COR-L47 (cell line): ENCODE data around the gene MPP3.
"Not testable (repeated sequence)": the region's sequence is repeated elsewhere in the genome, so short reads cannot be mapped to it uniquely, and the experiment has no call there.

Experiments
- DNase-seq: peaks from one replicate; lab custom pipeline; 2025; lab: John Stamatoyannopoulos, UW

Gene MPP3

GRCh38 chr17:43808076-43808475 lies 24.9 kb downstream of the MPP3 start:
- DNase-seq, result no peak

GRCh38 chr17:43805117-43805516 lies 27.8 kb downstream of the MPP3 start:
- DNase-seq, result no peak

GRCh38 chr17:43803758-43804157 lies 29.2 kb downstream of the MPP3 start:
- DNase-seq, result no peak

- no peak for DNase-seq
These were observed 31.1 kb downstream of the MPP3 start for GRCh38 chr17:43801844-43802243.

GRCh38 chr17:43800736-43801135 lies 32.2 kb downstream of the MPP3 start:
- no peak for DNase-seq

- no peak for DNase-seq
These were observed 33.9 kb downstream of the MPP3 start for GRCh38 chr17:43799047-43799446.

- not testable (repeated sequence) for DNase-seq
These were observed 34.9 kb downstream of the MPP3 start for GRCh38 chr17:43798024-43798423.

GRCh38 chr17:43792668-43793067 lies 40.3 kb downstream of the MPP3 start:
- not testable (repeated sequence) for DNase-seq

- DNase-seq, result peak; percentile 12
These were observed 41.4 kb downstream of the MPP3 start for GRCh38 chr17:43791589-43791988.

- DNase-seq, result peak; percentile 38
These were observed 42.5 kb downstream of the MPP3 start for GRCh38 chr17:43790311-43790940.

- DNase-seq, result no peak
These were observed 43.5 kb downstream of the MPP3 start for GRCh38 chr17:43789482-43789881.

- DNase-seq, result no peak
These were observed 44.4 kb downstream of the MPP3 start for GRCh38 chr17:43788540-43788939.

GRCh38 chr17:43787728-43788127 lies 45.2 kb downstream of the MPP3 start:
- no peak for DNase-seq

- DNase-seq, result no peak
These were observed 48.3 kb downstream of the MPP3 start for GRCh38 chr17:43784628-43785101.

GRCh38 chr17:43784068-43784467 lies 48.9 kb downstream of the MPP3 start:
- DNase-seq, result no peak

GRCh38 chr17:43782913-43783680 lies 49.8 kb downstream of the MPP3 start:
- DNase-seq, result no peak

GRCh38 chr17:43780135-43780534 lies 52.8 kb downstream of the MPP3 start, which contains the start of gene CFAP97D1:
CFAP97D1 (plus strand) TSS chr17:43780435; CDS start chr17:43780463, 28 bp downstream.
- DNase-seq, result no peak

- DNase-seq, result peak; percentile 52
These were observed 53.5 kb downstream of the MPP3 start for GRCh38 chr17:43779145-43780125.

- DNase-seq, result peak; percentile 66
These were observed 54.4 kb downstream of the MPP3 start, which contains the start of gene DUSP3 for GRCh38 chr17:43778337-43779144. DUSP3 (minus strand) TSS chr17:43778977; CDS start chr17:43778924, 53 bp downstream.

GRCh38 chr17:43774304-43775250 lies 58.4 kb downstream of the MPP3 start:
- DNase-seq, result no peak
